Aorta (tissue), 5 donors: ENCODE data around the gene ANKRD44. TPM values are rescaled to one million over a fixed set of nuclear protein-coding genes. Genes with fewer than 3 reads are reported as not detected.

ENCODE experiments used
- ATAC-seq: fragments of 200-7000 bp; cut with Tn5 transposase; one replicate; pipeline ENCODE4 v1.9.1; 2022; ENCODE audit warnings: moderate library complexity; ENCODE audit not compliant: low FRiP score
- DNase-seq, 2 donors: peaks; one replicate each; pipeline ENCODE4 v3.0.0-alpha.2; 2020
- H3K27ac ChIP-seq, 2 donors: one replicate each; pipeline ENCODE4 v1.5.1; 2013; ENCODE audit warnings: low read length in 2 of 2, mild to moderate bottlenecking in 2 of 2, moderate library complexity in 2 of 2, control low read depth in 1 of 2, inconsistent platforms in 1 of 2, low read depth in 1 of 2
- H3K27me3 ChIP-seq, 2 donors: one replicate each; pipeline ENCODE4 v1.6.1; 2013; ENCODE audit warnings: control low read depth in 1 of 2, low read length in 1 of 2, mild to moderate bottlenecking in 1 of 2, moderate library complexity in 1 of 2; ENCODE audit not compliant: insufficient read depth in 2 of 2, control insufficient read depth in 1 of 2
- H3K36me3 ChIP-seq, 2 donors: one replicate each; pipeline ENCODE4 v1.6.1; 2013; ENCODE audit warnings: control low read depth in 1 of 2, low read length in 1 of 2, mild to moderate bottlenecking in 1 of 2; ENCODE audit not compliant: insufficient read depth in 2 of 2, control insufficient read depth in 1 of 2
- H3K4me1 ChIP-seq, 2 donors: one replicate each; pipeline ENCODE4 v1.6.1; 2013; ENCODE audit warnings: low read length in 2 of 2, control low read depth in 1 of 2, mild to moderate bottlenecking in 1 of 2, moderate library complexity in 1 of 2; ENCODE audit not compliant: insufficient read depth in 2 of 2, control insufficient read depth in 1 of 2
- H3K4me3 ChIP-seq, 2 donors: one replicate each; pipeline ENCODE4 v1.5.1; 2013; ENCODE audit warnings: low read length in 2 of 2, control low read depth in 1 of 2, mild to moderate bottlenecking in 1 of 2
- H3K9me3 ChIP-seq: one replicate; pipeline ENCODE4 v1.6.1; 2013; ENCODE audit warnings: mild to moderate bottlenecking, low read length; ENCODE audit not compliant: control insufficient read depth
- WGBS, 2 donors: extraction: QIAGEN DNeasy Blood & Tissue Kit; methylation state at CpG; one replicate each; pipeline ENCODE4 v1.1.7; 2013; 5-methylcytosine and 5-hydroxymethylcytosine counted together
- intact Hi-C, 2 donors: fragments of 100-400 bp; cut with DNase I; formaldehyde crosslinking; loops; one replicate each; pipeline versions ENCODE4 v1.14.2 to v1.15.0; 2022
- polyA plus RNA-seq, 2 donors: library from polyadenylated mRNA; stranded (reverse); fragments of 200-250 nt; gene quantifications; one replicate each; pipeline ENCODE4 v1.2.3, GENCODE V29; 2013
- total RNA-seq, 2 donors: library from RNA; stranded (reverse); fragmentation: NEBNext Ultra II Directional; extraction: Animal tissue kit (Norgen Biotek cat#: 25700); gene quantifications; one replicate each; pipeline ENCODE4 v1.2.1, GENCODE V29; 2021
- donor health status: healthy with polysubstance abuse.
- donor health status: Bipolar disorder and iron deficiency.
- donor health status: DM: no; HTN: no; CAD: no.
- donor health status: DM: no; HTN: no; CAD: no.
- donor health status: DM: yes; HTN: yes; CAD: no.

The ANKRD44 gene
- total and polyA plus RNA-seq, 4 donors = 4.5 to 62.6 (median 33.8) TPM

DNA sequence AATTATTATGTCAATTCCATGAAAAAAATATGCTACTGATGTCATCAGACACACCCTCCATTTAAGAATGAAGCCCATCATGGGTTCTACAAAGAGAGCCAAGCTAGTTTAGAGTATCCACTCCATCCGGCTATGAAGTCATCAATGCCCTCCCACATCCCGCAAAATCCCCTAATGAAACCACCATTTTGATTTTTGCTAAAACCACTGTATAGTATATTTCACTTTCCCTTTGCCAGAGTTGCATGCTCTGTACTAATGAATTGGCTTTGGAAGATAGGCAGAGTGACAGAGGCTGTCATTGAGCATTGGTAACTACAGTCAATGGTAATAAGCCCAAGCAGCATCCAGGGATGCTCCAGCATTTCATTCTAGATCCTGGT lies 118.6 kb downstream of the ANKRD44 start:
- 75 to 79% methylated on average over 2 of the region's 2 CpGs for WGBS, 2 donors
- H3K27ac ChIP-seq = no peak overlapping the region
- H3K9me3 ChIP-seq = no peaks in the 10 kb centered on the region
- intact Hi-C loops = loop anchor here (2.0 to 5.0 kb wide), 3 partner anchors 90 to 185 kb away; partner anchors contain the start of gene ANKRD44 (in 2 of the 2)
- ATAC-seq (no peak), DNase-seq (no peak)
- H3K4me1 ChIP-seq = peaks cover 3 to 5% of the 10 kb centered on the region in 2 donors
- no peaks in the 10 kb centered on the region for H3K36me3 ChIP-seq
- no peaks in the 10 kb centered on the region for H3K27me3 ChIP-seq
- no peak overlapping the region for H3K4me3 ChIP-seq

- 10 to 16% methylated on average over 4 of the region's 4 CpGs for WGBS, 2 donors
- intact Hi-C loops = loop anchor here (2.0 to 5.0 kb wide), 3 partner anchors 89 to 186 kb away; partner anchors contain the start of gene ANKRD44 (in 2 of the 2)
- ATAC-seq (no peak), DNase-seq (no peak)
- peaks cover 0 to 5% of the 10 kb centered on the region in 2 donors for H3K4me1 ChIP-seq
- no peak overlapping the region for H3K4me3 ChIP-seq
- no peaks in the 10 kb centered on the region for H3K9me3 ChIP-seq
- H3K36me3 ChIP-seq = no peaks in the 10 kb centered on the region
- no peak overlapping the region for H3K27ac ChIP-seq
- H3K27me3 ChIP-seq = no peaks in the 10 kb centered on the region
Observed at GRCh38 chr2:197191177-197191939, 119.2 kb downstream of the ANKRD44 start.

GRCh38 chr2:197190100-197190432 lies 120.5 kb downstream of the ANKRD44 start:
- no peak overlapping the region for H3K4me3 ChIP-seq
- ATAC-seq (no peak), DNase-seq (no peak)
- 63 to 68% methylated on average over 3 of the region's 3 CpGs for WGBS, 2 donors
- no peaks in the 10 kb centered on the region for H3K36me3 ChIP-seq
- no peaks in the 10 kb centered on the region for H3K9me3 ChIP-seq
- H3K27me3 ChIP-seq = no peaks in the 10 kb centered on the region
- no peak overlapping the region for H3K27ac ChIP-seq
- peaks cover 0 to 2% of the 10 kb centered on the region in 2 donors for H3K4me1 ChIP-seq
- intact Hi-C loops = loop anchor here (2.0 to 5.0 kb wide), 3 partner anchors 88 to 187 kb away; partner anchors contain the start of gene ANKRD44 (in 2 of the 2)

DNA sequence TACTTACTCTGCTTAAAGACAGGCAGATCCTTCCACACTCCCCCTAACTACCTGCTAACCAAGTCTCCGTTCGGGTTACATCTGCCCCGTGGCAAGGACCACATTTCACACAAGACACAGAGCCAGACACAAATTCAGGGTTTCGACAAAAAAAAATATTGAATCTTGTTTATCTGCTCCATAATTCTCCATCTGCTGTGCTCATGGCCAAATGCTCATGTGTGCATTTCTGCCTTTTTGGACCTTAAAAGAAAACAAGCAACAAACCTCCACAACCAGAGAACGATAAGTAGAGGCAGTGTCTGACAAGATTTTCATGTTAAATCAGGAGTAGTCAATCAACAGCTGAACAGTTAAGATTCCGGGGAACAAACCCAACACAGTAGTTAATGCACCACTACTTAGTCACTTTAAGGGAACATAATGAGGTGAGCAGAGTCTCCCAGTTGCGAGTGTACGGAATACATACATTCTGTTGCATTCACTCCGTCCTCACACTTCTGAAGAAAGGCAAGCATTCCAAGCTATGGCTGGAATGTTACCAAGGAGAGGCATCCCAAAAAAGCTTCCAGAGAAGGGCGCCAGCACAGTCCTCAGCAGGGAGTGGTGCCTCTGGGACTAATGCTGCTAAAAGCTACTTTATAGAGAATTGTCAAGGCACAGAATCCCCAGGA lies 121.0 kb downstream of the ANKRD44 start:
- H3K36me3 ChIP-seq = no peaks in the 10 kb centered on the region
- ATAC-seq (no peak), DNase-seq (no peak)
- no peak overlapping the region for H3K4me3 ChIP-seq
- 65 to 74% methylated on average over 10 of the region's 10 CpGs for WGBS, 2 donors
- intact Hi-C loops = loop anchor here (2.0 to 5.0 kb wide), 3 partner anchors 87 to 188 kb away; partner anchors contain the start of gene ANKRD44 (in 2 of the 2)
- no peaks in the 10 kb centered on the region for H3K27me3 ChIP-seq
- H3K4me1 ChIP-seq = peaks cover 0 to 2% of the 10 kb centered on the region in 2 donors
- no peak overlapping the region for H3K27ac ChIP-seq
- H3K9me3 ChIP-seq = no peaks in the 10 kb centered on the region

GRCh38 chr2:197185676-197186075 lies 124.9 kb downstream of the ANKRD44 start:
- H3K4me3 ChIP-seq = no peak overlapping the region
- intact Hi-C loops = no loop called here
- peaks cover 3 to 5% of the 10 kb centered on the region in 2 donors for H3K4me1 ChIP-seq
- no peak overlapping the region for H3K27ac ChIP-seq
- WGBS, 2 donors = 92 to 93% methylated on average over 1 of the region's 1 CpG
- H3K9me3 ChIP-seq = no peaks in the 10 kb centered on the region
- H3K27me3 ChIP-seq = no peaks in the 10 kb centered on the region
- ATAC-seq (no peak), DNase-seq (no peak)
- H3K36me3 ChIP-seq = no peaks in the 10 kb centered on the region

DNA sequence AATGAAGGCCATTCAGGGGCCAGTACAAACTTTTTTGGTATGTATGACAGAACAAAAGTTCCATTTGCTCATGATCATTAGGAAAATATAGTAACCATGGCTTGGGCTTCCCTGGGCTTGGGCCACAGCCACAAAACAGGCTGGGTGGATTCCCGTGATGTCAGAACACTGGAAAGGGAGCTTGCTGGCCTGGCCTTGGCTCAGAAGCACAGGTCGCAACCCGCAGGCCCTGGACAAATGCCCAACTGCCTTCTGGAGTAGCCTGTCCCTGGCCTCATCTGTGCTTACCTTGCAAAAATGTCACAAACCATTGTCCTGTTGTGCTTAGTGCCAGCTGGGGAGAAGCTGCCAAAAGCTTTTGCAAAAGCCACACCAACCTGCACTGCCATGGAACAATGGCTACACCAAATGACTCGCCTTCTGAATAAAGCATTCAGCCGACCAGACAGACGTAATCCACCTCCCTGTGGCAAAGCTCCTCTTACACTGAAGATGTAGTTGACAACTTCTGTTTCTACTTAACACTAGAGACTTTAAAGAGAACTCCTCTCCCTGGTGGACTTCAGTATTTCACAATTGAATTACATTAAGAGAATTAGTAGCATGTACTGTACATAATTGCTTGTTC lies 125.5 kb downstream of the ANKRD44 start:
- peaks cover 3 to 5% of the 10 kb centered on the region in 2 donors for H3K4me1 ChIP-seq
- no peaks in the 10 kb centered on the region for H3K9me3 ChIP-seq
- no peaks in the 10 kb centered on the region for H3K27me3 ChIP-seq
- peak; percentile 90 to 92 for DNase-seq
- no peaks in the 10 kb centered on the region for H3K36me3 ChIP-seq
- no peak overlapping the region for H3K4me3 ChIP-seq
- H3K27ac ChIP-seq = peak overlapping the region; percentile 64 to 81
- WGBS, 2 donors = 10 to 17% methylated on average over 6 of the region's 6 CpGs
- intact Hi-C loops = no loop called here
- peak; percentile 90 for ATAC-seq

GRCh38 chr2:197183355-197183754 lies 127.2 kb downstream of the ANKRD44 start:
- no peaks in the 10 kb centered on the region for H3K27me3 ChIP-seq
- H3K4me1 ChIP-seq = peaks cover 7 to 10% of the 10 kb centered on the region in 2 donors
- DNase-seq = no peak
- H3K4me3 ChIP-seq = no peak overlapping the region
- no peaks in the 10 kb centered on the region for H3K36me3 ChIP-seq
- H3K9me3 ChIP-seq = no peaks in the 10 kb centered on the region
- peak overlapping the region in 1 of 2 donors; percentile 33 for H3K27ac ChIP-seq
- intact Hi-C loops = no loop called here
- ATAC-seq = no peak

DNA sequence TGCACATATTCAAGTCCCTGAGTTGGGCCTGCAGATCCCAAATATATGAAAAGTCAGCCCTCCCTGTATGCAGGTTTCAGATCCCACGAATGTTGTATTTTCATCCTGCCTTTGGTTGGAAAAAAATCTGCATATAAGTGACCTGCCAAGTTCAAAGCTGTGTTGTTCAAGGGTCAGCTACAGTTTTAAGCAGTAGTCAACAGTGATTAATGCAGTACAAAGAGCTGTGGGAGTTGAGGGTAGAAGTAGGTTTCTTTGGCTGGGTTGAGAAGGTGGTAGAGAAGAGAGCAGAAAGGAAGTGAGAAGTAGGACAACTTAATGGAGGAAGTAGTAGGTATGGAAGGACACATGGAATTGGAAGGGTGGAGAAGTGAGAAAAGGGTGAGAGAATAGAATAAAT lies 127.9 kb downstream of the ANKRD44 start:
- intact Hi-C loops = no loop called here
- DNase-seq = no peak
- Histone ChIP-seq H3K36me3 (no peaks in the 10 kb centered on the region), H3K27me3 (no peaks in the 10 kb centered on the region), H3K4me1 (peaks cover 7 to 10% of the 10 kb centered on the region in 2 donors), H3K27ac (no peak overlapping the region), H3K4me3 (no peak overlapping the region), H3K9me3 (no peaks in the 10 kb centered on the region)
- ATAC-seq = no peak
- WGBS, 2 donors = 62 to 68% methylated on average over 1 of the region's 1 CpG
